Testis (tissue), 3 donors: ENCODE data around the gene CCHCR1. TPM values are rescaled to one million over a fixed set of nuclear protein-coding genes. Genes with fewer than 3 reads are reported as not detected.

ENCODE experiments used
- DNase-seq: peaks from one replicate; pipeline ENCODE4 v3.0.0-alpha.2; 2019
- H3K27ac ChIP-seq, 2 donors: fragments of 200-600 bp; sonication (generic); one replicate each; pipeline ENCODE4 v1.5.1; 2019
- H3K27me3 ChIP-seq: fragments of 200-600 bp; sonication (generic); one replicate; pipeline ENCODE4 v1.5.1; 2019
- H3K36me3 ChIP-seq: fragments of 200-600 bp; sonication (generic); one replicate; pipeline ENCODE4 v1.5.1; 2017; ENCODE audit warnings: low read depth; ENCODE audit errors: missing control alignments
- H3K4me1 ChIP-seq: fragments of 200-600 bp; sonication (generic); one replicate; pipeline ENCODE4 v1.5.1; 2019
- H3K4me3 ChIP-seq, 2 donors: fragments of 200-600 bp; sonication (generic); one replicate each; pipeline ENCODE4 v1.5.1; 2017 to 2019
- H3K9me3 ChIP-seq: fragments of 200-600 bp; sonication (generic); one replicate; pipeline ENCODE4 v1.5.1; 2017
- POLR2A ChIP-seq: fragments of 450-650 bp; IDR thresholded peaks from one replicate; pipeline ENCODE4 v1.6.1; 2017; ENCODE audit warnings: antibody characterized with exemption, mild to moderate bottlenecking, moderate library complexity
- WGBS, 2 donors: methylation state at CpG; one replicate each; pipeline ENCODE4 v1.1.5; 2018; 5-methylcytosine and 5-hydroxymethylcytosine counted together
- intact Hi-C: fragments of 100-400 bp; cut with DNase I; formaldehyde crosslinking; loops from one replicate; pipeline ENCODE4 v1.15.1; 2023; ENCODE audit warnings: low total_unique reads
- polyA plus RNA-seq: library from polyadenylated mRNA; stranded (reverse); fragments of 350-450 nt; fragmentation: Illumina TruSeq; extraction: RNeasy Lipid Tissue Mini Kit (QIAGEN cat#74804); gene quantifications from one replicate; pipeline ENCODE4 v1.2.3, GENCODE V29; 2014; ENCODE audit warnings: low read depth, low replicate concordance; ENCODE audit not compliant: insufficient read depth
- total RNA-seq, 2 donors: library from RNA; depleted of rRNA; stranded (reverse); fragments of >200 nt; gene quantifications; one replicate each; pipeline ENCODE4 v1.2.3, GENCODE V29; 2016
- TF ChIP-seq, protein P1 (sequence below), 3 experiments: fragments of 450-650 bp in 2 of 3; fragments of 200-600 bp in 1 of 3; sonication (generic) in 1 of 3; IDR thresholded peaks; one replicate each; pipeline ENCODE4 v1.5.1; 2016 to 2019; ENCODE audit warnings: antibody characterized with exemption in 3 of 3, mild to moderate bottlenecking in 2 of 3, moderate library complexity in 1 of 3

The CCHCR1 gene
- total and polyA plus RNA-seq, 3 donors from 2014 or later = 86.4 to 174 (median 93.2) TPM

DNA sequence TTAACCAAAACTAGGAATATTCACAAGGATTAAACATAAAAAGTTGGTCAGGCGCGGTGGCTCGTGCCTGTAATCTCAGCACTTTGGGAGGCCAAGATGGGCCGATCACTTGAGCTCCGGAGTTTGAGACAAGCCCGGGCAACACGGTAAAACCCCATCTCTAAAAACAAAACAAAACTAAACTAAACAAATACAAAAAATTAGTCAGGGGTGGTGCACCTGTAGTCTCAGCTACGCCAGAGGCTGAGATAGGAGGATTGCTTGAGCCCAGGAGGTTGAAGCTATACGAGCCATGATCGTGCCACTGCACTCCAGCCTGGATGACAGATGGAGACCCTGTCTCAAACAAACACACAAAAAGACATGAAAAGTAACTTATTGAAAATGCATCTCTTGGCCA is 21.9 kb downstream of the CCHCR1 start:
- no peak for DNase-seq

DNA sequence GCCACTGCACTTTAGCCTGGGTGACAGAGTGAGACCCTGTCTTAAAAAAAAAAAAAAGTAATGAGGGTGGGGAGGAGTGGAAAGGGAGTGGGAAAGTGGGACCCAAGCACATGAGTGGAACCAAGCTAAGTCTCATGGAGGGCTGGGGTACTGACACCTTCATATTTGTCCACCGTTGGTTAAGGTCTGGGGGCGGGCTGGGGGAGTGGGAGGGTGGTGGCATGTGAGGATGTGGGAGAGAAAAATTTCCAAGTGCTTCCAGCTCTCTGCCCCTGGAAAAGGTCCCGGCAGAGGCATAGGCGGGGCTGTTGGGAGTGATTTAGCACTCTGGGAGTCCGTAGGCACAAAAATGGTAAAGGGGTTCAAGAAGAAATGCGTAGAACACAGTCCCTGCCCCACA is 24.8 kb downstream of the CCHCR1 start:
- 69 to 73% methylated on average over 6 of the region's 6 CpGs for WGBS, 2 donors
- intact Hi-C loops = no loop called here
- no peaks in the 10 kb centered on the region for H3K9me3 ChIP-seq

More for the DNA sequence above, 21.9 kb downstream of the CCHCR1 start:
- 81 to 93% methylated on average over 10 of the region's 10 CpGs for WGBS, 2 donors
- Histone ChIP-seq H3K4me3 (no peak overlapping the region), H3K27ac (no peak overlapping the region), H3K27me3 (no peaks in the 10 kb centered on the region), H3K36me3 (no peaks in the 10 kb centered on the region), H3K4me1 (no peaks in the 10 kb centered on the region), H3K9me3 (no peaks in the 10 kb centered on the region)
- no peak for TF ChIP-seq POLR2A
- TF ChIP-seq, protein P1, sequence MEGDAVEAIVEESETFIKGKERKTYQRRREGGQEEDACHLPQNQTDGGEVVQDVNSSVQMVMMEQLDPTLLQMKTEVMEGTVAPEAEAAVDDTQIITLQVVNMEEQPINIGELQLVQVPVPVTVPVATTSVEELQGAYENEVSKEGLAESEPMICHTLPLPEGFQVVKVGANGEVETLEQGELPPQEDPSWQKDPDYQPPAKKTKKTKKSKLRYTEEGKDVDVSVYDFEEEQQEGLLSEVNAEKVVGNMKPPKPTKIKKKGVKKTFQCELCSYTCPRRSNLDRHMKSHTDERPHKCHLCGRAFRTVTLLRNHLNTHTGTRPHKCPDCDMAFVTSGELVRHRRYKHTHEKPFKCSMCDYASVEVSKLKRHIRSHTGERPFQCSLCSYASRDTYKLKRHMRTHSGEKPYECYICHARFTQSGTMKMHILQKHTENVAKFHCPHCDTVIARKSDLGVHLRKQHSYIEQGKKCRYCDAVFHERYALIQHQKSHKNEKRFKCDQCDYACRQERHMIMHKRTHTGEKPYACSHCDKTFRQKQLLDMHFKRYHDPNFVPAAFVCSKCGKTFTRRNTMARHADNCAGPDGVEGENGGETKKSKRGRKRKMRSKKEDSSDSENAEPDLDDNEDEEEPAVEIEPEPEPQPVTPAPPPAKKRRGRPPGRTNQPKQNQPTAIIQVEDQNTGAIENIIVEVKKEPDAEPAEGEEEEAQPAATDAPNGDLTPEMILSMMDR (IDR thresholded peaks at IDR 0.05) = no peak
- intact Hi-C loops = loop anchor here (5.0 kb wide), 1 partner anchor 57 kb away; no protein-coding TSS in a partner anchor

DNA sequence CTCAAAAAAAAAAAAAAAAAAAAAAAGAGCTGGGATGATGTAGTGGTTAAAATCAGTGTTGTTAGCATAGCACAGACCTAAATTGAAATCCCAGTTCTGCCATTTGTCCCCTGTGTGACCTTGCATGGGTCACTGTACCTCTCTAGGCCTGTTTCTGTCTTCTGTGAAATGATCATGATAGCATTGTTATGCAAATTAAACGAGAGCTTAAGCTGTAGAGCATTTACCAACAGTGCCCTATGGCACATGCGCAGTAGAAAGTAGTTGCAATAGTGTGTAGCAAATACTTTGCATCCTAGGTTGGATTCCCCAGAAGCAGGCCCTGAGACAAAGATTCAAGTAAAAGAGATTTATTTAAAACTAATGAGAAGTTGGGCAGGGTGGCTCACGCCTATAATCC is 26.0 kb downstream of the CCHCR1 start:
- no peaks in the 10 kb centered on the region for H3K36me3 ChIP-seq
- no peak for TF ChIP-seq POLR2A
- TF ChIP-seq, protein P1 (IDR thresholded peaks at IDR 0.05) = no peak
- H3K4me3 ChIP-seq = no peak overlapping the region
- no peaks in the 10 kb centered on the region for H3K4me1 ChIP-seq
- no peak for DNase-seq
- no peaks in the 10 kb centered on the region for H3K9me3 ChIP-seq
- no peak overlapping the region for H3K27ac ChIP-seq
- H3K27me3 ChIP-seq = no peaks in the 10 kb centered on the region
- 87 to 100% methylated on average over 3 of the region's 3 CpGs for WGBS, 2 donors
- intact Hi-C loops = no loop called here

More for the DNA sequence above, 24.8 kb downstream of the CCHCR1 start:
- Histone ChIP-seq H3K27ac (no peak overlapping the region), H3K4me3 (no peak overlapping the region), H3K27me3 (no peaks in the 10 kb centered on the region), H3K36me3 (no peaks in the 10 kb centered on the region), H3K4me1 (no peaks in the 10 kb centered on the region)
- no peak for TF ChIP-seq POLR2A
- TF ChIP-seq, protein P1 (IDR thresholded peaks at IDR 0.05) = no peak
- DNase-seq = no peak

DNA sequence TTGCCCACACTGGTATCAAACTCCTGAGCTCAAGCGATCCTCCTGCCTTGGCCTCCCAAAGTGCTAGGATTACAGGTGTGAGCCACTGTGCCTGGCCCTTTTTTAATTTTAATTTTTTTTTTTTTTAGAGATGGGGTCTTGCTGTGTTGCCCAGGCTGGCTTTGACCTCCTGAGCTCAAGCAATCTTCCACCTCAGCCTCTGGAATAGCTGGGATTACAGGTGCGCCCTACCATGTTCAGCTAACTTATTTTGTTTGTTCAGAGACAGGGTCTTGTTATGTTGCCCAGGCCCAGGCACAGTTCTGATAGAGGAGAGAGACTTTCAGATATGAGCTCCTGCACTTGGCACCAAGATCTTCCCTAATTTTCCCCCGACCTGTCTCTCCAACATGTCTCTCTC is 26.9 kb downstream of the CCHCR1 start:
- TF ChIP-seq, protein P1 (IDR thresholded peaks at IDR 0.05) = no peak
- TF ChIP-seq POLR2A = no peak
- no peak for DNase-seq
- H3K9me3 ChIP-seq = no peaks in the 10 kb centered on the region
- H3K4me1 ChIP-seq = no peaks in the 10 kb centered on the region
- 92 to 98% methylated on average over 3 of the region's 3 CpGs for WGBS, 2 donors
- H3K27ac ChIP-seq = no peak overlapping the region
- H3K36me3 ChIP-seq = no peaks in the 10 kb centered on the region
- no peak overlapping the region for H3K4me3 ChIP-seq
- no peaks in the 10 kb centered on the region for H3K27me3 ChIP-seq
- intact Hi-C loops = no loop called here

DNA sequence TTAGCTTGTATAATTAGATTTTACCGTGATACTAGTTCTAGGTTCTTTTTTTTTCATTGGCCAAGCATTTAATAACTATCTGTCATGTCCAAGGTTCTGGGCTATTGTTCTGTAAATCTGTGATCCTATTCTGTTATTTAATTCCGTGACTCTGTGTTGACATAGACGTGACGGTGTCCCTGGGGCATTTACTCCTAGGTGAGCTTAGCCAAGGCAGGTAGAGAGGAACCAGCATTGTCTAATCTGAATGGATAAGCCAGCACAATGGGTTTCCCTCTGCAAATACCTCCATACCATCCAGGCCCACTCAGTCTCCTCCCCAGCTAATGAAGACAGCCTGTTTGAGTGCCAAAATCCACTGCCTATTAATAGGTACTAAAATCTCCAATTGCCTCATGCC is 28.5 kb downstream of the CCHCR1 start:
- WGBS, 2 donors = 71 to 84% methylated on average over 4 of the region's 4 CpGs
- H3K4me3 ChIP-seq = no peak overlapping the region
- no peaks in the 10 kb centered on the region for H3K27me3 ChIP-seq
- intact Hi-C loops = no loop called here
- no peaks in the 10 kb centered on the region for H3K36me3 ChIP-seq
- no peaks in the 10 kb centered on the region for H3K4me1 ChIP-seq
- DNase-seq = no peak
- no peaks in the 10 kb centered on the region for H3K9me3 ChIP-seq
- TF ChIP-seq, protein P1 (IDR thresholded peaks at IDR 0.05) = no peak
- no peak for TF ChIP-seq POLR2A
- no peak overlapping the region for H3K27ac ChIP-seq
